BLaER1 (cell line): ENCODE data around the gene MT1M.
"Not testable (repeated sequence)": the region's sequence is repeated elsewhere in the genome, so short reads cannot be mapped to it uniquely, and the experiment has no call there.

Experiments
- H3K27ac ChIP-seq: shearing (Covaris generic); formaldehyde crosslinking; 2 replicates; pipeline ENCODE4 v1.8.1; 2022
- H3K27me3 ChIP-seq: shearing (Covaris generic); formaldehyde crosslinking; 2 replicates; pipeline ENCODE4 v1.8.1; 2022
- H3K36me3 ChIP-seq: shearing (Covaris generic); formaldehyde crosslinking; 2 replicates; pipeline ENCODE4 v1.8.1; 2022
- H3K4me1 ChIP-seq: shearing (Covaris generic); formaldehyde crosslinking; 2 replicates; pipeline ENCODE4 v1.8.1; 2022
- H3K4me2 ChIP-seq: shearing (Covaris generic); formaldehyde crosslinking; 2 replicates; pipeline ENCODE4 v1.8.1; 2022
- H3K4me3 ChIP-seq: shearing (Covaris generic); formaldehyde crosslinking; 2 replicates; pipeline ENCODE4 v1.8.1; 2022
- H3K9ac ChIP-seq: shearing (Covaris generic); formaldehyde crosslinking; 2 replicates; pipeline ENCODE4 v1.8.1; 2022
- H3K9me3 ChIP-seq: shearing (Covaris generic); formaldehyde crosslinking; 2 replicates; pipeline ENCODE4 v1.8.1; 2022
- H4K20me1 ChIP-seq: shearing (Covaris generic); formaldehyde crosslinking; 2 replicates; pipeline ENCODE4 v1.8.1; 2022
- Cebpa-rat ChIP-seq: shearing (Covaris generic); IDR thresholded peaks from 2 replicates; pipeline ENCODE4 v1.8.1; 2022

MT1M gene

DNA sequence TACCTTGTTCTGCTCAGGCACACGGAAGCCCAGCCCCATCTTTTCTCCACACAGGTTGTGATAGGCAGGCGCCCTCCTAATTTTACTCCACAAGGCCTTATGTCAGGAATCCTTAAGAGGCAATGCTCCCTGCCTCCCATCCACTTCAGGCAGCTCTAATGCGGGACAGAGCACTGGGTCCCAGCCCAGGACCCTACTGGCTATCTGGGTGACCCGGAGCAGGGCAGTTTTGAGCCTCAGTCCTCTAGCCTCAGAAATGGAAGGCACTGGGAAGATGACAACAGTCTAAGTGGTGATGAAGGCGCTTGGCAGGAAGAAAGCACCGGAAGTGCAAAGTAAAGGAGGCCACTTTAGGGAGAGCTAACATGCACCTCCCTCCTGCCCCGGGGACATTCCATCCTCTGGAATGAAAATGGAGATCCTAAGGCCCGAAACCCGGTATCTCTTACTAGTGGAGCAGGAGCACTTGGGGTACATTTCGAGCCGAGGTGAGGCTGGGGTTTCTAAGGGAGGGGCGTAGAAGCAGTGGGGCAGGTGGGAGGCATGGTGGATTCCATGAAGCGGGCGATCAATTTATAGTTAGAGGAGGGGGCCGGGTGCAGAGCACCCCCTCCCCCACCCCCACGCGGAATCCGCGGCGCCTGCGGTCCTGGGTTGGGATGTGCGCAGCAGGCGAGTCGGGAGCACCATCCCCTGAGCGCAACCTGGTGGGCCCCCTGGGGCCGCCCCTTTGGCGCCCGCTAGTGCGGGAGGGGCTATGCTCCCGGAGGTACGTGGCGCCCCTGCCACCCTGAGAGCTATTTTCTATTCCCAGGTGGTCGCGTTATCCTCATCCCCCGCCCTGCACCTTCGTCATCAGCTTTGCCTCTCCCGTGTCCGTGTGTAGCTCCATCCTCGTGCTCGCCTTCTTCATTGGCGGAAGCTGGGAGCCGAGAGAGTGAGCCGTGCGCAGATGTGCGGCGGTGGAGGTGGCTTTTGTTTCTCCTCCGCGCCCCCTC lies 30.2 kb downstream of the MT1M start:
- H3K4me3 ChIP-seq, result peak overlapping the region; percentile 51

DNA sequence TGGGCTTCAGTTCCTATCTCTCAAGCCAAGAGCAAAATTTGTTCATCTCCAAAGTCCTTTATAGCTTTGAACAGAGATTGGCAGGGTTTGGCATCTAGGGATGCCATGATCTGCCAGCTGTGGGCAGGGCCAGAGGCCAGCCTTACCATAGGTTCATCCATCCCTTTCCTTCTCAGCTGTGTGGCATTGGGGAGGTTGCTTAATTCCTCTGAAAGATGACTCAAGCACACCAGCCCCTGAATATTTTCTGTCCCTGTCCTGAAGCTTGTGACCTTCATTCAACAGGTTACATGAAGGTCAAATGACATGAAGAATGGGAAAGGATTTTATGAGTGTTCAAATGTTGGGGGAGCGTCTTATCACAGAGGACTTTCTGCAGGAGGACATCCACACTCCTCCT lies 32.0 kb downstream of the MT1M start:
- peaks cover 100% of the 10 kb centered on the region for H3K27me3 ChIP-seq
- H3K4me3 ChIP-seq, result no peak overlapping the region
- H3K27ac ChIP-seq, result no peak overlapping the region
- no peak overlapping the region for H3K4me2 ChIP-seq
- no peaks in the 10 kb centered on the region for H3K9me3 ChIP-seq
- H3K9ac ChIP-seq, result no peak overlapping the region
- H3K4me1 ChIP-seq, result peaks cover 32% of the 10 kb centered on the region
- no peak for TF ChIP-seq Cebpa-rat
- H3K36me3 ChIP-seq, result no peaks in the 10 kb centered on the region
- H4K20me1 ChIP-seq, result peaks cover 26% of the 10 kb centered on the region

More for the DNA sequence above, 30.2 kb downstream of the MT1M start:
- Histone ChIP-seq H3K4me2 (peak overlapping the region; percentile 61), H3K36me3 (no peaks in the 10 kb centered on the region), H4K20me1 (peaks cover 7% of the 10 kb centered on the region), H3K9ac (no peak overlapping the region), H3K4me1 (peaks cover 28% of the 10 kb centered on the region), H3K9me3 (no peaks in the 10 kb centered on the region), H3K27me3 (peaks cover 100% of the 10 kb centered on the region), H3K27ac (no peak overlapping the region)
- TF ChIP-seq Cebpa-rat, result no peak

DNA sequence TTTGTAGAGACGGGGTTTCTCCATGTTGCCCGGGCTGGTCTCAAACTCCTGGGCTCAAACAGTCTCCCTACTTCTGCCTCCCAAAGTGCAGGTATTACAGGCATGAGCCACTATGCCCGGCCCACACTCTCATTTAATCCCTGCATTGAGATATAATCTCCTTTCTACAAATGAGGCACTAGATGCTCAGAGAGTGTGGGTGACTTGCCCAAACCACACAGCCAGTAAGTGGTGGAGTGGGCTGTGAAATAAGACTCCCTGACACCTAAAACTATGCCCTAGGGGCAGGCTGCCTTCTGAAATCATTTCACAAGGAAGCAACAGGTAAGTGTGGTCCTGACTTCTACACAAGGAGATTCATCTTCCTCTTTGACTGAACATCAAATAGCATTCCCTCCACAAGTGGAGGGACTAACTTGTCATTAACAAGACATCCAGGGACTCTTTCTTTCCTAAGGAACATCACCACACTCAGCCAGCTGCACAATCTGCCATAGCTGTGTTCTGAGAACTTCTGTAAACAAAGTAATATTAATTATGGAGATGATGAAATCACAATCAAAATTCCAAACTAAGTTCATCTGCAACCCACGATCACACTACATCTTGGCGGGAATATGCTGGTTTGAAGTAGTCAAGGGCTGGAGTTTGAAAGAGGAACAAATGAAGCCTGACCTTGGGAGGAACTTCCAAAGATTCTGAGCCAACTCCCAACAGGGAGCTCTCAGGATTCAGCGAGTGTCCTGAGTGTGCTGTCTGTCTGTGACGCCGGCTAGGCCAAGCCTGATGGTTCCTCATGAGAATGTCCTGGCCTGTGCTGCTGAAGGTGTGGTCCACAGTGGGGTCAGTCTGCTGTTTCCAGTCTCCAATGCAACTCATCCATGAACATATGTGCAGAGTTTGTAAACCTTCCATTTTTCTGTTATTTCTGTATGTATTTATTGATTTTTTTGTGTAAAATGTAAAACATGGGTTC lies 33.1 kb downstream of the MT1M start:
- not testable (repeated sequence) for H3K4me3 ChIP-seq, H3K27ac ChIP-seq, H3K36me3 ChIP-seq, H3K4me2 ChIP-seq, H3K9ac ChIP-seq, H3K9me3 ChIP-seq
- peaks cover 40% of the 10 kb centered on the region for H3K4me1 ChIP-seq
- H4K20me1 ChIP-seq, result peaks cover 36% of the 10 kb centered on the region
- H3K27me3 ChIP-seq, result peaks cover 100% of the 10 kb centered on the region

DNA sequence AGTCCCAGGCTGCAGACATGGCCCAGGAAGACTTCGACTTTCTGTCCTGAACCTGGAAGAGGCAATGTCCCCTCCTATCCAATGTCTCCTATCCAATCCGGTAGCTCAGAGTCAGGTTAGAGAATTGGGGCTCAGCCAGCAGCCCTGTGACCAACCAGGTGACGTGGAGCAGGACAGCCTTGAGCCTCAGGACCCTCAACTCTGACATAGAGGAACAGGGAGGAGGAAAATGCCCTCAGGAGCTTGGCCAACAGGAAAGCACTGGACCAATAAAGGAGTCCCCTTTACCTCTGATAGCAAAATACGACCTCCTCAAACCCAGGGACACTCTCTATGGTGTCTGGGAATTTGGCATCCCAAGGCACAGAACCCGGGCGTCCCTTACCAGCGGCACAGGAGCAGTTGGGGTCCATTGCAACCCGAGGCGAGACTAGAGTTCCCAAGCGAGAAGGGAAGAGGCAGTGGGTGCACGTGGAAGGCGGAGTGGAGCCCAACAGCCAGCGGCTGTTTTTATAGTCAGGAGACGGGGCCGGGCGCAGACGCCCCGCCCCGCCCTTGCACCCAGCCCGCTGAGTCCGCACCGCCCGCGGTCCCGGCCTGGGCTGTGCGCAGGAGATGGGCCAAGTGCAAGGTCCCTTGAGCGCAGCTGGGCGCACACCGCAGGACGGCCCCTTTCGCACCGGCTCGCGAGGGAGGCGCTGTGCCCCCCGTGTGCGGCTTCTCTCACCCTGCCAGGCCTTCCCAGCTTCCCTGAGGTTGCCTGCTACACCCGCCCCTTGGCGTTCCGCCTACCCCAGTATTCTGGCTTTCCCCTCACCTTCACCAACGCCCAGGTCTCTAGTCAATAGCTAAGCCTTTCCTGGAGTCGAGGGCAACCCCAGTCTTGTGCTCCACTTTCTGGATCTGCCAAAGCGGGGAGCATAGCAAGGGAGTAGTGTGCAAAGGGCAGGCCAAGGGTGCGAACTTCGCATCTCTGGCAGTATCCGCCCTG lies 35.4 kb downstream of the MT1M start, which contains the start of gene MT1G:
Gene MT1G (minus strand): TSS at position 485 of the 991 bp plus-strand sequence. CDS start 72 bp downstream, at position 413.
- TF ChIP-seq Cebpa-rat, result no peak
- peaks cover 100% of the 10 kb centered on the region for H3K27me3 ChIP-seq

DNA sequence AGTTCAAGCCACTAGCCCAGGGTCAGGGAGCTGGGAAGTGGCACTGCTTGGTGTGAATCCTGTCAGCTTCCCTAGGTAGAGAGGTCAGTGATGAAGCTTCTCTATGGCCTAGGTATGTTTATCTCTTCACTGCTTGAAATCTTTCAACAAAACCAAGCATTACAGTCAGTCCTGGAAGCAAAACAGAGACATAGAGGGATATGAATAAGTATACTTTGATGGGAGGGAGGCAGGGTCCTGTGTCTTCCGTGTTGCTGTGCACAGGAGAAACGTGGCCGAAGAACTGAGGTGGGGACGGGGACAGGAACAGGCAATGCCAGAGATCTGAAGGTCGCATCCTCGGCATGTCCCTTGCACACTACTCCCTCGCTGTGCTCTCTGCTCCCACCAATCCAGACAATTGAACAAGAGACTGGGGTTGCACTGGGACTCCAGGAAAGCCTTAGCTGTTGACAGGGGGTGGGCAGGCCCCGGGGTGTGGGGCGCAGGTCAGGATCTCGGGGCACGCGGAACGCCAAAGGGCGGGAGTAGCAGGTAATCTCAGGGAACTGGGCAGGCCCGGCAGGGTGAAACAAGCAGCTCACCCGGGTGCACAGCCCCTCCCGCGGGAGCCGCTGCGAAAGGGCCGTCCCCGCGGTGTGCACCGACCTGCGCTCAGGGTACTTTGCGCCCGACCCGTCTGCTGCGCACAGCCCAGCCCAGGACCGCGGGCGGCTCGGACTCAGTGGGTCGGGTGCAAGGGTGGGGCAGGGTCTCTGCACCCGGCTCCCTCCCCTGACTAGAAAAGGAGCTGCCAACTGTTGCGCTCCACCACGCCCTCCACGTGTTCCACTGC lies 36.8 kb downstream of the MT1M start, which contains the start of gene MT1H:
Gene MT1H (plus strand): TSS at position 810 of the 835 bp plus-strand sequence. CDS start 71 bp downstream, outside the sequence.
- H4K20me1 ChIP-seq, result peaks cover 39% of the 10 kb centered on the region
- TF ChIP-seq Cebpa-rat, result no peak
- no peak within 1 kb of the TSS for H3K9ac ChIP-seq
- peak within 1 kb of the TSS; percentile 28; the same call in 1 of the 2 replicates for H3K4me3 ChIP-seq
- H3K4me2 ChIP-seq, result peak within 1 kb of the TSS; percentile 51
- H3K9me3 ChIP-seq, result no peaks in the 10 kb centered on the region
- H3K36me3 ChIP-seq, result no peaks in the 10 kb centered on the region
- no peak within 1 kb of the TSS for H3K27ac ChIP-seq
- peaks cover 92% of the 10 kb centered on the region for H3K27me3 ChIP-seq
- peaks cover 55% of the 10 kb centered on the region for H3K4me1 ChIP-seq

More for the DNA sequence above, 35.4 kb downstream of the MT1M start, which contains the start of gene MT1G:
- H4K20me1 ChIP-seq, result peaks cover 39% of the 10 kb centered on the region
- H3K4me1 ChIP-seq, result peaks cover 44% of the 10 kb centered on the region
- no peaks in the 10 kb centered on the region for H3K36me3 ChIP-seq
- peak within 1 kb of the TSS; percentile 34 for H3K4me3 ChIP-seq
- H3K9me3 ChIP-seq, result no peaks in the 10 kb centered on the region
- no peak within 1 kb of the TSS for H3K27ac ChIP-seq
- peak within 1 kb of the TSS; percentile 76 for H3K4me2 ChIP-seq
- H3K9ac ChIP-seq, result no peak within 1 kb of the TSS

DNA sequence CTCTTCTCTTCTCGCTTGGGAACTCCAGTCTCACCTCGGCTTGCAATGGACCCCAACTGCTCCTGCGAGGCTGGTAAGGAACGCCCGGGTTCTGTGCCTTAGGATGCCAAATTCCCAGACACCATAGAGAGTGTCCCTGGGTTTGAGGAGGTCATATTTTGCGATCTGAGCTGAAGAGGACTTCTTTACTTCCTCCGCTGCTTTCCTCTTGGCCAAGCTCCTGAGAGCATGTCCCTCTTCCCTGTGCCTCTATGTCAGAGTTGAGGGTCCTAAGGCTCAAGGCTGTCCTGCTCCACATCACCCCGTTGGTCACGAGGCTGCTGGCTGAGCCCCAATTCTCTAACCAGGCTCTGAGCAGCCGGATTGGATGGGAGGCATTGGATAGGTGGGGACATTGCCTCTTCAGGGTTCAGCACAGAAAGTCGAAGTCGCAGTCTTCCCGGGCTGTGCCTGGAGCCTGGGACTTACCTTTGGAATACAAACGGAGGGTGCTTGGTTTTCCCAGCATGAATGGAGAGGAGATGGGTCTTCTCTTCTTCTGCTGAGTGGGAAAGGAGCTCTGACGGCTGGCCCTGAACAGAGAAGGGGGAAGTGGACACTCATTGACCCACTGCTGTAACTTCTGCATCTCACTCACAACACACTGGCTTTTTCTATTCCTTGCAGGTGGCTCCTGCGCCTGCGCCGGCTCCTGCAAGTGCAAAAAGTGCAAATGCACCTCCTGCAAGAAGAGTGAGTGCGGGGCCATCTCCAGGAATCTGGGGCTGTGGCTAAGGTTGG lies 37.6 kb downstream of the MT1M start:
- Histone ChIP-seq H3K27ac (no peak overlapping the region), H3K4me3 (peak overlapping the region; percentile 28; the same call in 1 of the 2 replicates), H3K9ac (no peak overlapping the region), H4K20me1 (peaks cover 39% of the 10 kb centered on the region), H3K9me3 (no peaks in the 10 kb centered on the region), H3K27me3 (peaks cover 87% of the 10 kb centered on the region), H3K4me1 (peaks cover 61% of the 10 kb centered on the region), H3K4me2 (peak overlapping the region; percentile 51), H3K36me3 (no peaks in the 10 kb centered on the region)
- TF ChIP-seq Cebpa-rat, result no peak

DNA sequence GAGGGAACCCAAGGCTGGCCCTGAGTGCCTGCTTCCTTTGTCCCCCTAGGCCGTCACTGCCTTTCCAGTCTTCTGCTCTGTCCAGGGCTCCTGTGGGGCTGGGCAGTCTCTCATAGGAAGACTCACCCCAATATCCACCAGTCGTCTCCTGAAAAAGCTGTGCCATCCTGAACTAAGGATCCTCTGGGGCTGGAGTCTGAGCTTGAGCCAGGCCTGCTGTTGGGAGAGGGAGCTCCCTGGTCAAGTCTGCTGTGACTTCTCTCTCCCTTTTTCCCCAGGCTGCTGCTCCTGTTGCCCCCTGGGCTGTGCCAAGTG lies 38.1 kb downstream of the MT1M start:
- Histone ChIP-seq H3K36me3 (no peaks in the 10 kb centered on the region), H3K4me1 (peaks cover 66% of the 10 kb centered on the region), H4K20me1 (peaks cover 39% of the 10 kb centered on the region), H3K9me3 (no peaks in the 10 kb centered on the region), H3K9ac (no peak overlapping the region), H3K4me3 (no peak overlapping the region), H3K27ac (no peak overlapping the region), H3K4me2 (no peak overlapping the region), H3K27me3 (peaks cover 87% of the 10 kb centered on the region)
- no peak for TF ChIP-seq Cebpa-rat

DNA sequence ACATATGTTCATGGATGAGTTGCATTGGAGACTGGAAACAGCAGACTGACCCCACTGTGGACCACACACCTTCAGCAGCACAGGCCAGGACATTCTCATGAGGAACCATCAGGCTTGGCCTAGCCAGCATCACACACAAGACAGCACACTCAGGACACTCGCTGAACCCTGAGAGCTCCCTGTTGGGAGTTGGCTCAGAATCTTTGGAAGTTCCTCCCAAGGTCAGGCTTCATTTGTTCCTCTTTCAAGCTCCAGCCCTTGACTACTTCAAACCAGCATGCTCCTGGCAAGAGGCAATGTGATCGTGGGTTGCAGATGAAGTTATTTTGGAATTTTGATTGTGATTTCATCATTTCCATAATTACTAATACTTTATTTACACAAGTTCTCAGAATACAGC lies 39.2 kb downstream of the MT1M start:
- peaks cover 87% of the 10 kb centered on the region for H3K27me3 ChIP-seq
- peaks cover 76% of the 10 kb centered on the region for H3K4me1 ChIP-seq
- not testable (repeated sequence) for H3K36me3 ChIP-seq, H3K4me3 ChIP-seq, H3K9ac ChIP-seq, H3K9me3 ChIP-seq, H3K27ac ChIP-seq
- H4K20me1 ChIP-seq, result peaks cover 39% of the 10 kb centered on the region
- H3K4me2 ChIP-seq, result peak overlapping the region; percentile 89

DNA sequence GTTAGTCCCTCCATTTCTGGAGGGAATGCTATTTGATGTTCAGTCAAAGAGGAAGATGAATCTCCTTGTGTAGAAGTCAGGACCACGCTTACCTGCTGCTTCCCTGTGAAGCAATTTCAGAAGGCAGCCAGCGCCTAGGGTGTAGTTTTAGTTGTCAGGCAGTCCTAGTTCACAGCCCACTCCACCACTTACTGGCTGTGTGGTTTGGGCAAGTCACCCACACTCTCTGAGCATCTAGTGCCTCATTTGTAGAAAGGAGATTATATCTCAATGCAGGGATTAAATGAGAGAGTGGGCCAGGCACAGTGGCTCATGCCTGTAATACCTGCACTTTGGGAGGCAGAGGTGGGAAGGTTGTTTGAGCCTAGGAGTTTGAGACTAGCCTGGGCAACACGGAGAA lies 39.7 kb downstream of the MT1M start:
- H3K9ac ChIP-seq, H3K27ac ChIP-seq, H3K9me3 ChIP-seq, H3K4me3 ChIP-seq, H3K36me3 ChIP-seq: not testable (repeated sequence)
- peak overlapping the region; percentile 89 for H3K4me2 ChIP-seq
- peaks cover 87% of the 10 kb centered on the region for H3K27me3 ChIP-seq
- H4K20me1 ChIP-seq, result peaks cover 36% of the 10 kb centered on the region
- H3K4me1 ChIP-seq, result peaks cover 79% of the 10 kb centered on the region
